Uterus (tissue), 4 donors: ENCODE measurements around the gene NDST4. TPM values are rescaled to one million over a fixed set of nuclear protein-coding genes. Genes with fewer than 3 reads are reported as not detected.

Experiments used
- DNase-seq, 2 donors: peaks; one replicate each; pipeline ENCODE4 v3.0.0-alpha.2; 2019 to 2020
- H3K27ac ChIP-seq, 2 donors: fragments of 200-600 bp; sonication (generic); 1 replicate in 1 of 2; 2 replicates in 1 of 2; pipeline ENCODE4 v1.5.1; 2016 to 2018
- H3K27me3 ChIP-seq, 2 donors: fragments of 200-600 bp; sonication (generic); one replicate each; pipeline ENCODE4 v1.5.1; 2018 to 2019; ENCODE audit warnings: control low read depth in 1 of 2
- H3K36me3 ChIP-seq, 2 donors: fragments of 200-600 bp; sonication (generic); one replicate each; pipeline ENCODE4 v1.5.1; 2019; ENCODE audit warnings: control low read depth in 1 of 2
- H3K4me1 ChIP-seq, 2 donors: fragments of 200-600 bp; sonication (generic); one replicate each; pipeline ENCODE4 v1.5.1; 2018 to 2019; ENCODE audit warnings: control low read depth in 1 of 2
- H3K4me3 ChIP-seq, 2 donors: fragments of 200-600 bp; sonication (generic); 1 replicate in 1 of 2; 2 replicates in 1 of 2; pipeline ENCODE4 v1.5.1; 2018 to 2019; ENCODE audit warnings: mild to moderate bottlenecking in 1 of 2
- H3K9me3 ChIP-seq, 2 donors: fragments of 200-600 bp; sonication (generic); one replicate each; pipeline ENCODE4 v1.5.1; 2019; ENCODE audit warnings: control low read depth in 1 of 2
- CTCF ChIP-seq, 4 experiments: fragments of 200-600 bp in 2 of 4; fragments of 450-650 bp in 2 of 4; sonication (generic) in 2 of 4; IDR thresholded peaks; one replicate each; pipeline ENCODE4 v1.5.1; 2016 to 2019; ENCODE audit warnings: antibody characterized with exemption in 4 of 4, mild to moderate bottlenecking in 2 of 4, moderate library complexity in 1 of 4
- POLR2A ChIP-seq, 2 donors: fragments of 450-650 bp; IDR thresholded peaks; one replicate each; pipeline ENCODE4 v1.6.1; 2016; ENCODE audit warnings: antibody characterized with exemption in 2 of 2, mild to moderate bottlenecking in 1 of 2, moderate library complexity in 1 of 2
- intact Hi-C: fragments of 100-400 bp; cut with DNase I; formaldehyde crosslinking; loops from one replicate; pipeline ENCODE4 v1.15.1; 2023; ENCODE audit warnings: low total_unique reads
- total RNA-seq, 4 donors: library from RNA; depleted of rRNA in 3 of 4; stranded (reverse); fragments of >200 nt in 3 of 4; gene quantifications; one replicate each; pipeline versions ENCODE4 v1.1.0 to v1.2.4, GENCODE V29; 2014 to 2023
- donor health status: DM: yes; HTN: yes; CAD: no.

NDST4 gene
- total RNA-seq, 4 donors from 2014 or later: 1.5 to 7.4 TPM; not detected in 2

GRCh38 chr4:114941503-114941902 lies 171.9 kb downstream of the NDST4 start:
- TF ChIP-seq CTCF (IDR thresholded peaks at IDR 0.05) (no peak), POLR2A (IDR thresholded peaks at IDR 0.05) (no peak)
- no peak for DNase-seq
- intact Hi-C loops: no loop called here
- Histone ChIP-seq H3K9me3 (no peaks in the 10 kb centered on the region), H3K4me1 (no peaks in the 10 kb centered on the region), H3K27ac (no peak overlapping the region), H3K36me3 (no peaks in the 10 kb centered on the region), H3K27me3 (no peaks in the 10 kb centered on the region), H3K4me3 (no peak overlapping the region)

GRCh38 chr4:114927881-114928280 lies 185.5 kb downstream of the NDST4 start:
- H3K4me3 ChIP-seq: no peak overlapping the region
- DNase-seq: no peak
- TF ChIP-seq CTCF (IDR thresholded peaks at IDR 0.05) (no peak), POLR2A (IDR thresholded peaks at IDR 0.05) (no peak)
- intact Hi-C loops: no loop called here
- H3K36me3 ChIP-seq: no peaks in the 10 kb centered on the region
- H3K27me3 ChIP-seq: no peaks in the 10 kb centered on the region
- no peak overlapping the region for H3K27ac ChIP-seq
- H3K4me1 ChIP-seq: no peaks in the 10 kb centered on the region
- no peaks in the 10 kb centered on the region for H3K9me3 ChIP-seq

- Histone ChIP-seq H3K27me3 (no peaks in the 10 kb centered on the region), H3K4me3 (no peak overlapping the region), H3K4me1 (no peaks in the 10 kb centered on the region), H3K9me3 (no peaks in the 10 kb centered on the region), H3K27ac (no peak overlapping the region), H3K36me3 (no peaks in the 10 kb centered on the region)
- intact Hi-C loops: no loop called here
- no peak for DNase-seq
- TF ChIP-seq CTCF (IDR thresholded peaks at IDR 0.05) (no peak), POLR2A (IDR thresholded peaks at IDR 0.05) (no peak)
Observed at GRCh38 chr4:114926583-114926982, 186.8 kb downstream of the NDST4 start.

- Histone ChIP-seq H3K27ac (no peak overlapping the region), H3K27me3 (no peaks in the 10 kb centered on the region), H3K9me3 (no peaks in the 10 kb centered on the region), H3K4me1 (no peaks in the 10 kb centered on the region), H3K36me3 (no peaks in the 10 kb centered on the region), H3K4me3 (no peak overlapping the region)
- intact Hi-C loops: no loop called here
- TF ChIP-seq CTCF (IDR thresholded peaks at IDR 0.05): no peak
- TF ChIP-seq POLR2A (IDR thresholded peaks at IDR 0.05): no peak
- DNase-seq: no peak
Observed at GRCh38 chr4:114924311-114924710, 189.1 kb downstream of the NDST4 start.

- Histone ChIP-seq H3K9me3 (no peaks in the 10 kb centered on the region), H3K4me3 (no peak overlapping the region), H3K36me3 (no peaks in the 10 kb centered on the region), H3K27me3 (no peaks in the 10 kb centered on the region), H3K4me1 (no peaks in the 10 kb centered on the region), H3K27ac (no peak overlapping the region)
- TF ChIP-seq POLR2A (IDR thresholded peaks at IDR 0.05) (no peak), CTCF (IDR thresholded peaks at IDR 0.05) (no peak)
- intact Hi-C loops: no loop called here
- DNase-seq: no peak
Observed at GRCh38 chr4:114922592-114922933, 190.9 kb downstream of the NDST4 start.
